Fibroblast of the aortic adventitia (primary cell): ENCODE results near the gene DDA1. TPM values are rescaled to one million over a fixed set of nuclear protein-coding genes. Genes with fewer than 3 reads are reported as not detected.
"Not testable (repeated sequence)": the region's sequence is repeated elsewhere in the genome, so short reads cannot be mapped to it uniquely, and the experiment has no call there.

Experiments
- DNase-seq: peaks from one replicate; pipeline ENCODE4 v3.0.0-alpha.2; 2010; ENCODE audit warnings: low read depth
- H3K4me3 ChIP-seq: 2 replicates; pipeline ENCODE4 v1.5.1; 2011; ENCODE audit warnings: low read depth, mild to moderate bottlenecking, control low read depth, low read length, moderate library complexity
- CTCF ChIP-seq: IDR thresholded peaks from 2 replicates; pipeline ENCODE4 v1.5.1; 2011; ENCODE audit warnings: mild to moderate bottlenecking, low read length, control low read depth, inconsistent platforms; ENCODE audit not compliant: insufficient read depth
- total RNA-seq: library from RNA; depleted of rRNA; stranded (reverse); fragments of >200 nt; gene quantifications from 2 replicates; pipeline ENCODE4 v1.2.3, GENCODE V29; 2012; ENCODE audit warnings: low replicate concordance

The DDA1 gene
- total RNA-seq, 1 donor = 20.2 TPM

- no peak overlapping the region for H3K4me3 ChIP-seq
- TF ChIP-seq CTCF = no peak
- DNase-seq = peak; percentile 91
Measured at GRCh38 chr19:17289489-17289888, 19.9 kb upstream of the DDA1 start.

GRCh38 chr19:17292301-17293074 is 16.9 kb upstream of the DDA1 start:
- H3K4me3 ChIP-seq = peak overlapping the region; percentile 67
- TF ChIP-seq CTCF = peak; percentile 90
- DNase-seq = peak; percentile 89

- no peak for DNase-seq
- H3K4me3 ChIP-seq = no peak overlapping the region
- no peak for TF ChIP-seq CTCF
Measured at GRCh38 chr19:17293605-17294004, 15.8 kb upstream of the DDA1 start.

GRCh38 chr19:17294051-17294891 is 15.1 kb upstream of the DDA1 start:
- no peak for DNase-seq
- no peak overlapping the region for H3K4me3 ChIP-seq
- TF ChIP-seq CTCF = no peak

GRCh38 chr19:17295551-17295950 is 13.8 kb upstream of the DDA1 start:
- H3K4me3 ChIP-seq, DNase-seq: not testable (repeated sequence)

GRCh38 chr19:17296273-17296672 is 13.1 kb upstream of the DDA1 start:
- DNase-seq = no peak
- H3K4me3 ChIP-seq = no peak overlapping the region
- TF ChIP-seq CTCF = no peak

- no peak for TF ChIP-seq CTCF
- no peak for DNase-seq
- H3K4me3 ChIP-seq = no peak overlapping the region
Measured at GRCh38 chr19:17296976-17297375, 12.4 kb upstream of the DDA1 start.
